Measurements from ENCODE around the gene PDLIM5.

The PDLIM5 gene

GRCh38 chr4:94458682-94459081, 6.9 kb downstream of the PDLIM5 start:
- Histone ChIP-seq H3K4me3 (ENCODE audit: insufficient read depth, low read depth, low read length, poor library complexity, severe bottlenecking) (no peak overlapping the region), H3K36me3 (ENCODE audit: control insufficient read depth, insufficient read depth, low read length) (no peaks in the 10 kb centered on the region), H3K9me3 (ENCODE audit: control insufficient read depth, low read length) (no peaks in the 10 kb centered on the region), H3K4me1 (ENCODE audit: control insufficient read depth, insufficient read depth, low read length, poor library complexity, severe bottlenecking) (no peaks in the 10 kb centered on the region), H3K27ac (ENCODE audit: insufficient read depth, low read length, poor library complexity, severe bottlenecking) (no peak overlapping the region), H3K27me3 (replicated peaks; ENCODE audit: control insufficient read depth, insufficient read depth, low read length, poor library complexity, severe bottlenecking) (no peaks in the 10 kb centered on the region)
- no peak for DNase-seq

DNA sequence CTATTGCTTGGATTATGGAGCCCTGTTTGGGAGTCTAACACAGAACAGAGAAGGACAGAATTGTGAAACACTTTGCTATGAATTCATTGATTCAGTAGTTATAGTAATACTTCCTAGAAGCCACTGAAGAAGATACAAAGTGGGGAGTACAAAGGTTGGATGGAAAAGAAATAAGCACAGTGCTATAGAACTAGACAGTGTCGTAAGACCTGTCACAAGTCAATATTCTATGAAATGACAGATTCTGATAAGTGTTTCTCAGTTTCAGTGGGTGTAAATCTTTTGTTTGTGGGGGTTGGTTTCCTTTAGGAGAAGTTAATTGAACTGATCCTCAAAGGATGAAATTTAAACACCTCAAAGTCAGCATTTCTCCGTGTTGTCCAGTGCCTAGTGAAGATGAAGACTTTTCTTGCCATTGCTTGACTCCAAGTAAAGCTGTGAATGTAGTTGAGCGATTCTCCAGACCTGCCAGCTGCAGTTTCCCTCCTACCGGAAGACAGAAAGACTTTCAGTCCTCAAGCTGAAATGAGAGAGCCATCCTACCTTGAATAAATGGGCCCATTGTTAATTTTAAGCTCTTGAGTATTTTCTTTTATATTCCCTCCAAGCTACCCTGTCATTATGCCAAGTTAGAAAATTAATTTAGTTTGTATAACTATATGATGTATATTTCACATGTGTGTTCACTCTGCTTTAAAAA, 7.9 kb downstream of the PDLIM5 start:
- DNase-seq = no peak
- Histone ChIP-seq H3K27ac (ENCODE audit: insufficient read depth, low read length, poor library complexity, severe bottlenecking) (no peak overlapping the region), H3K9me3 (ENCODE audit: control insufficient read depth, low read length) (no peaks in the 10 kb centered on the region), H3K27me3 (replicated peaks; ENCODE audit: control insufficient read depth, insufficient read depth, low read length, poor library complexity, severe bottlenecking) (no peaks in the 10 kb centered on the region), H3K36me3 (ENCODE audit: control insufficient read depth, insufficient read depth, low read length) (no peaks in the 10 kb centered on the region), H3K4me3 (ENCODE audit: insufficient read depth, low read depth, low read length, poor library complexity, severe bottlenecking) (no peak overlapping the region), H3K4me1 (ENCODE audit: control insufficient read depth, insufficient read depth, low read length, poor library complexity, severe bottlenecking) (no peaks in the 10 kb centered on the region)

DNA sequence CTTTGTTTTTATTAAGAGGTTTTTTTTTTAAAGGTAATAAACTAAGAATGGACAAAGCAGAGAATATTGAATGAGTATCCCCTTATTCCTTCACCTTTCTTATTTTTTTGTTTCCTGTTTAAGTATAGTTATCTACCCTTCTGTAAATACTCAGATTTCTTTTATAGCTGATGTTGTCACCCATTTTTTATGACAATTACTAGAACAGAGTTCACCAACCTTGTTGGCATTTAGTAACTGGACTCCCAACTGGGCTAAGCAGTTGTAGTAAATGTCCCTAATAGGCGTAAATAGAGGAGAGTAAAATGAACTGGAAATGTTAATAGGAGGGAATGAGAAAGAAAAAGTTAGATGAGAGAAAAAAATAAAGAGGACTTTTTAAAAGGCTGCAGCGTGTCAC, 9.8 kb downstream of the PDLIM5 start:
- DNase-seq = no peak
- no peaks in the 10 kb centered on the region for H3K27me3 ChIP-seq (replicated peaks; ENCODE audit: control insufficient read depth, insufficient read depth, low read length, poor library complexity, severe bottlenecking)
- no peak overlapping the region for H3K27ac ChIP-seq (ENCODE audit: insufficient read depth, low read length, poor library complexity, severe bottlenecking)
- no peaks in the 10 kb centered on the region for H3K9me3 ChIP-seq (ENCODE audit: control insufficient read depth, low read length)
- no peaks in the 10 kb centered on the region for H3K4me1 ChIP-seq (ENCODE audit: control insufficient read depth, insufficient read depth, low read length, poor library complexity, severe bottlenecking)
- no peaks in the 10 kb centered on the region for H3K36me3 ChIP-seq (ENCODE audit: control insufficient read depth, insufficient read depth, low read length)
- no peak overlapping the region for H3K4me3 ChIP-seq (ENCODE audit: insufficient read depth, low read depth, low read length, poor library complexity, severe bottlenecking)

DNA sequence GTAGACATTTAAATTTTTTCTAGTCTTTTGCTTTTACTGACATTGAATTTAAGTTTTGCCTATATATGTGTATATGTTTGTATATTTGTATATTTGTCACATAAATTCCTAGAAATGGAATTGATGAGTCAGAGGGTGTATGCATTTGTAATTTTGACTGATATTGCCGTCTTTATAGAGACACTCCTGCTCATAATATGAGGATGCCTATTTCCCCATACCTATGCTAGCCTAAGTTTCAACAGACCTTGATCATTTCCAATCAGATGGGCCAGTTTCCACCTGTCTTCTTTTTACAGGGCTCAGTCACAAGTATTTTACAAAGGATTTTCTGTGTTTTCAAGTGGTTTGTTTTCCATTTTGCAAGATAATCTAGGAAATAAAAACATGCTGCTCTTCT, 10.8 kb downstream of the PDLIM5 start:
- Histone ChIP-seq H3K36me3 (ENCODE audit: control insufficient read depth, insufficient read depth, low read length) (no peaks in the 10 kb centered on the region), H3K4me3 (ENCODE audit: insufficient read depth, low read depth, low read length, poor library complexity, severe bottlenecking) (no peak overlapping the region), H3K27ac (ENCODE audit: insufficient read depth, low read length, poor library complexity, severe bottlenecking) (no peak overlapping the region), H3K4me1 (ENCODE audit: control insufficient read depth, insufficient read depth, low read length, poor library complexity, severe bottlenecking) (no peaks in the 10 kb centered on the region), H3K9me3 (ENCODE audit: control insufficient read depth, low read length) (no peaks in the 10 kb centered on the region), H3K27me3 (replicated peaks; ENCODE audit: control insufficient read depth, insufficient read depth, low read length, poor library complexity, severe bottlenecking) (no peaks in the 10 kb centered on the region)
- DNase-seq = no peak

- no peaks in the 10 kb centered on the region for H3K36me3 ChIP-seq (ENCODE audit: control insufficient read depth, insufficient read depth, low read length)
- no peak overlapping the region for H3K4me3 ChIP-seq (ENCODE audit: insufficient read depth, low read depth, low read length, poor library complexity, severe bottlenecking)
- H3K27ac ChIP-seq (ENCODE audit: insufficient read depth, low read length, poor library complexity, severe bottlenecking) = no peak overlapping the region
- DNase-seq = no peak
- no peaks in the 10 kb centered on the region for H3K4me1 ChIP-seq (ENCODE audit: control insufficient read depth, insufficient read depth, low read length, poor library complexity, severe bottlenecking)
- no peaks in the 10 kb centered on the region for H3K9me3 ChIP-seq (ENCODE audit: control insufficient read depth, low read length)
- no peaks in the 10 kb centered on the region for H3K27me3 ChIP-seq (replicated peaks; ENCODE audit: control insufficient read depth, insufficient read depth, low read length, poor library complexity, severe bottlenecking)
Observed at GRCh38 chr4:94463771-94464170, 12.0 kb downstream of the PDLIM5 start.

- no peak for DNase-seq
- Histone ChIP-seq H3K36me3 (ENCODE audit: control insufficient read depth, insufficient read depth, low read length) (no peaks in the 10 kb centered on the region), H3K4me3 (ENCODE audit: insufficient read depth, low read depth, low read length, poor library complexity, severe bottlenecking) (no peak overlapping the region), H3K9me3 (ENCODE audit: control insufficient read depth, low read length) (no peaks in the 10 kb centered on the region), H3K27me3 (replicated peaks; ENCODE audit: control insufficient read depth, insufficient read depth, low read length, poor library complexity, severe bottlenecking) (no peaks in the 10 kb centered on the region), H3K27ac (ENCODE audit: insufficient read depth, low read length, poor library complexity, severe bottlenecking) (no peak overlapping the region), H3K4me1 (ENCODE audit: control insufficient read depth, insufficient read depth, low read length, poor library complexity, severe bottlenecking) (no peaks in the 10 kb centered on the region)
Observed at GRCh38 chr4:94466371-94466770, 14.6 kb downstream of the PDLIM5 start.

DNA sequence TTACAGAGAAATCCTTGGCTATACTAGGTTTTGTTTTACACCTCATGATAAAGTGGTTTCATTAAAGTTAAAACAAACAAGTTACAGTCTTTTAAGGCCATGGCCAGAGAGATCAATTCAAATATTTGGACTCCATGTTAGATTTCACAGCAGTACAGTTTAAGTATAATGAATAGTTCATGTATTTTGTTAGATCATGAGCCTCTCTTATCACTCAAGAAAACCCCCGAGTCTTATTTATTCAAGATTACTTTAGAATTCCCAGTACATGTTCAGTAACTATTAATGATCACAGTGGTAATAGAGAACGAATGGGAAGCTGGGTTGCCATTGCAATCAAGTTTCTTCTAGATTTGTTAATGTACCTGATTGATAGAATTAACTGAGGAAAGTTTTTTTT, 15.2 kb downstream of the PDLIM5 start:
- Histone ChIP-seq H3K9me3 (ENCODE audit: control insufficient read depth, low read length) (no peaks in the 10 kb centered on the region), H3K27me3 (replicated peaks; ENCODE audit: control insufficient read depth, insufficient read depth, low read length, poor library complexity, severe bottlenecking) (no peaks in the 10 kb centered on the region)
- no peak for DNase-seq

DNA sequence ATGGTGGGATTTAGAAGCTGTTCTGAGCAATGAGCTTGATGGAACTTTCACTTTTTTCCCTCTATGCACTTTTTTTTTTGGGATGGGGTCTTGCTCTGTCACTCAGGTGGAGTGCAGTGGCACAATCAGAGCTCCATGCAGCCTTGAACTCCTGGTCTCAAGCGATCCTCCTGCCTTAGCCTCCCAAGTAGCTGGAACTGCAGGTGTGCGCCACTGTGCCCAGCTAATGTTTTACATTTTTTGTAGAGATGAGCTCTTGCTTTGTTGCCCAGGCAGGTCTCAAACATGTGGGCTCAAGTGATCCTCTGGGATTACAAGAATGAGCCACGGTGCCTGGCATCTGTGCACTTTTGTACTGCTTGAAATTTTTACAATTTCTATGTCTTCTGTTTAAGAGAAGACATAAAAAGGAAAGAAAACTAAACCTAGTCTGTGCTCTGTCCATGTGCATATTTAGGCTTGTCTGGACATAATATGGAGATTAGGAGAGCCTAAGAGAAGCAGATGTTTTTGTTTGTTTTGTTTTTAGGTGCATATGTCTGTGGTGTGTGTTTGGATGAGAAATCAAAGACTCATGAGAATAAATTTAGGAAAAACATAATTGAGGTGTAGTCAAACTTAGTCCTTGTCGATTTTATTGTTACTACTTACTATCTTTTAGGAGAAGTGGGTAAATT, 16.5 kb downstream of the PDLIM5 start:
- Histone ChIP-seq H3K4me3 (ENCODE audit: insufficient read depth, low read depth, low read length, poor library complexity, severe bottlenecking) (no peak overlapping the region), H3K4me1 (ENCODE audit: control insufficient read depth, insufficient read depth, low read length, poor library complexity, severe bottlenecking) (no peaks in the 10 kb centered on the region), H3K27ac (ENCODE audit: insufficient read depth, low read length, poor library complexity, severe bottlenecking) (no peak overlapping the region), H3K36me3 (ENCODE audit: control insufficient read depth, insufficient read depth, low read length) (no peaks in the 10 kb centered on the region), H3K9me3 (ENCODE audit: control insufficient read depth, low read length) (no peaks in the 10 kb centered on the region), H3K27me3 (replicated peaks; ENCODE audit: control insufficient read depth, insufficient read depth, low read length, poor library complexity, severe bottlenecking) (no peaks in the 10 kb centered on the region)
- no peak for DNase-seq

More for the DNA sequence above, 15.2 kb downstream of the PDLIM5 start:
- no peak overlapping the region for H3K4me3 ChIP-seq (ENCODE audit: insufficient read depth, low read depth, low read length, poor library complexity, severe bottlenecking)
- no peaks in the 10 kb centered on the region for H3K4me1 ChIP-seq (ENCODE audit: control insufficient read depth, insufficient read depth, low read length, poor library complexity, severe bottlenecking)
- H3K27ac ChIP-seq (ENCODE audit: insufficient read depth, low read length, poor library complexity, severe bottlenecking) = no peak overlapping the region
- H3K36me3 ChIP-seq (ENCODE audit: control insufficient read depth, insufficient read depth, low read length) = no peaks in the 10 kb centered on the region

GRCh38 chr4:94469221-94469784, 17.6 kb downstream of the PDLIM5 start:
- H3K4me1 ChIP-seq (ENCODE audit: control insufficient read depth, insufficient read depth, low read length, poor library complexity, severe bottlenecking) = no peaks in the 10 kb centered on the region
- H3K4me3 ChIP-seq (ENCODE audit: insufficient read depth, low read depth, low read length, poor library complexity, severe bottlenecking) = no peak overlapping the region
- no peaks in the 10 kb centered on the region for H3K27me3 ChIP-seq (replicated peaks; ENCODE audit: control insufficient read depth, insufficient read depth, low read length, poor library complexity, severe bottlenecking)
- H3K27ac ChIP-seq (ENCODE audit: insufficient read depth, low read length, poor library complexity, severe bottlenecking) = no peak overlapping the region
- H3K36me3 ChIP-seq (ENCODE audit: control insufficient read depth, insufficient read depth, low read length) = no peaks in the 10 kb centered on the region
- H3K9me3 ChIP-seq (ENCODE audit: control insufficient read depth, low read length) = no peaks in the 10 kb centered on the region
- DNase-seq = no peak

DNA sequence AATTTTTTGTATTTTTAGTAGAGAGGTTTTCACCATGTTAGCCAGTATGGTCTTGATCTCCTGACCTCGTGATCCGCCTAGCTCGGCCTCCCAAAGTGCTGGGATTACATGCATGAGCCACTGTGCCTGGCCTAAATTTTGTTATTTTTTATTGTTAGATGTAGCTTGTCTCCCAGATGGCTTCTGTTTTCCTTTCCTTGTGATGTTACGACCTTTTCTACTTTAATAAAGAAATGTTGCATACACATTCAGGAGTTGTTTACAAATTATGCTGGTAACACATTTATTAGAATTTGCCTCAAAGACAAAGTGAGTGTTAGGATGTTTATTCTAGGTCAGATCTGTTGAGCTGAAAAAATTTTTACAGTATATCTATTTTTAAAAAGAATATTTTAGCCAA, 18.4 kb downstream of the PDLIM5 start:
- Histone ChIP-seq H3K36me3 (ENCODE audit: control insufficient read depth, insufficient read depth, low read length) (no peaks in the 10 kb centered on the region), H3K9me3 (ENCODE audit: control insufficient read depth, low read length) (no peaks in the 10 kb centered on the region), H3K27ac (ENCODE audit: insufficient read depth, low read length, poor library complexity, severe bottlenecking) (no peak overlapping the region), H3K4me3 (ENCODE audit: insufficient read depth, low read depth, low read length, poor library complexity, severe bottlenecking) (no peak overlapping the region), H3K27me3 (replicated peaks; ENCODE audit: control insufficient read depth, insufficient read depth, low read length, poor library complexity, severe bottlenecking) (no peaks in the 10 kb centered on the region), H3K4me1 (ENCODE audit: control insufficient read depth, insufficient read depth, low read length, poor library complexity, severe bottlenecking) (no peaks in the 10 kb centered on the region)
- DNase-seq = no peak

Measured in effector memory CD4-positive, alpha-beta T cell (primary cell).